ENCODE measurements around the gene HECTD4.
"Not testable (repeated sequence)": the region's sequence is repeated elsewhere in the genome, so short reads cannot be mapped to it uniquely, and the experiment has no call there.

Gene HECTD4

GRCh38 chr12:112112409-112113133 lies 269.7 kb downstream of the HECTD4 start:
- peaks cover 6% of the 10 kb centered on the region for H3K79me2 ChIP-seq
- no peak for TF ChIP-seq CTCF (IDR thresholded peaks at IDR 0.05)
- peak overlapping the region; percentile 31 for H2AFZ ChIP-seq
- H3K9me3 ChIP-seq (ENCODE audit: control insufficient read depth, low read length) = no peaks in the 10 kb centered on the region
- no peak overlapping the region for H3K27ac ChIP-seq
- no peaks in the 10 kb centered on the region for H3K36me3 ChIP-seq (ENCODE audit: control insufficient read depth, insufficient read depth, low read length)
- no peak overlapping the region for H3K4me3 ChIP-seq (ENCODE audit: low read depth, low read length)
- no peaks in the 10 kb centered on the region for H3K27me3 ChIP-seq (ENCODE audit: control insufficient read depth, insufficient read depth, low read length)
- H3K4me1 ChIP-seq = no peaks in the 10 kb centered on the region
- H3K9ac ChIP-seq = no peak overlapping the region
- no peak overlapping the region for H3K4me2 ChIP-seq (ENCODE audit: low read length)

GRCh38 chr12:112111931-112112330 lies 270.3 kb downstream of the HECTD4 start:
- peaks cover 9% of the 10 kb centered on the region for H3K79me2 ChIP-seq
- H2AFZ ChIP-seq = peak overlapping the region; percentile 31
- H3K4me3 ChIP-seq (ENCODE audit: low read depth, low read length) = no peak overlapping the region
- H3K27ac ChIP-seq = no peak overlapping the region
- H3K9ac ChIP-seq = no peak overlapping the region
- no peaks in the 10 kb centered on the region for H3K9me3 ChIP-seq (ENCODE audit: control insufficient read depth, low read length)
- no peak for TF ChIP-seq CTCF (IDR thresholded peaks at IDR 0.05)
- H3K27me3 ChIP-seq (ENCODE audit: control insufficient read depth, insufficient read depth, low read length) = no peaks in the 10 kb centered on the region
- H3K4me2 ChIP-seq (ENCODE audit: low read length) = no peak overlapping the region
- H3K4me1 ChIP-seq = no peaks in the 10 kb centered on the region
- H3K36me3 ChIP-seq (ENCODE audit: control insufficient read depth, insufficient read depth, low read length) = no peaks in the 10 kb centered on the region

GRCh38 chr12:112110787-112111662 lies 271.2 kb downstream of the HECTD4 start:
- not testable (repeated sequence) for H3K9ac ChIP-seq; H3K27ac ChIP-seq; H3K9me3 ChIP-seq (ENCODE audit: control insufficient read depth, low read length); H3K4me3 ChIP-seq (ENCODE audit: low read depth, low read length); H3K4me1 ChIP-seq; H3K79me2 ChIP-seq; H2AFZ ChIP-seq; H3K4me2 ChIP-seq (ENCODE audit: low read length); H3K36me3 ChIP-seq (ENCODE audit: control insufficient read depth, insufficient read depth, low read length); H3K27me3 ChIP-seq (ENCODE audit: control insufficient read depth, insufficient read depth, low read length)

Measured in parathyroid adenoma (tissue), 2 donors.